Muscle of arm (tissue), 12 donors: ENCODE measurements around the gene PIK3C2A. TPM values are rescaled to one million over a fixed set of nuclear protein-coding genes. Genes with fewer than 3 reads are reported as not detected.

Experiments used
- DNase-seq: peaks from one replicate; pipeline ENCODE4 v3.0.0-alpha.2; 2013
- polyA plus RNA-seq, 12 donors: library from polyadenylated mRNA; unstranded; fragments of 120-200 nt; gene quantifications; one replicate each; pipeline ENCODE4 v1.2.1, GENCODE V29; 2013; ENCODE audit not compliant: insufficient read length in 12 of 12

Gene PIK3C2A
- polyA plus RNA-seq, 12 donors = 17.7 to 39.0 (median 21.8) TPM; not detected in 1

- no peak for DNase-seq
These were observed 44.5 kb downstream of the PIK3C2A start for GRCh38 chr11:17163291-17163690.

- no peak for DNase-seq
These were observed 45.4 kb downstream of the PIK3C2A start for GRCh38 chr11:17162376-17162775.

GRCh38 chr11:17161515-17161914 lies 46.3 kb downstream of the PIK3C2A start:
- DNase-seq = no peak

- no peak for DNase-seq
These were observed 48.3 kb downstream of the PIK3C2A start for GRCh38 chr11:17159441-17159840.

Other genes starting within 250 kb of the PIK3C2A start
- gene PLEKHA7, start 193.6 kb downstream of the PIK3C2A start, polyA plus RNA-seq = 10 to 100 TPM in 3 of 12 donors, 1 to 10 TPM in 8, not detected in 1; 4.9 to 20.3 (median 6.0) TPM
- gene RPS13, start 130.3 kb downstream of the PIK3C2A start, polyA plus RNA-seq = 1,000 to 10,000 TPM in 10 of 12 donors, 100 to 1,000 TPM in 1, not detected in 1; 966 to 2,212 (median 2,091) TPM
- 10 to 100 TPM in 11 of 12 donors, not detected in 1; 45.6 to 96.8 (median 62.2) TPM for gene NUCB2, start 68.8 kb upstream of the PIK3C2A start, polyA plus RNA-seq
- gene NCR3LG1, start 143.8 kb upstream of the PIK3C2A start, polyA plus RNA-seq = 1 to 10 TPM in 1 of 12 donors, under 1 TPM in 10, not detected in 1; 0.22 to 1.6 (median 0.39) TPM
- gene KCNJ11, start 180.7 kb upstream of the PIK3C2A start, polyA plus RNA-seq = 10 to 100 TPM in 9 of 12 donors, 1 to 10 TPM in 2, not detected in 1; 5.5 to 28.1 (median 12.4) TPM